RWPE2 (cell line): Measurements from ENCODE around the gene RNF222.

Source experiments
- ATAC-seq: fragments of 200-7000 bp; cut with Tn5 transposase; 3 replicates; pipeline ENCODE4 v1.9.1; 2021; ENCODE audit warnings: low read depth
- DNase-seq: peaks from one replicate; pipeline ENCODE4 v3.0.0-alpha.2; 2020; ENCODE audit warnings: low spot score
- H3K27ac ChIP-seq: fragments of 450-650 bp; 2 replicates; pipeline ENCODE4 v1.5.1; 2017; ENCODE audit warnings: mild to moderate bottlenecking; ENCODE audit not compliant: poor library complexity, severe bottlenecking
- H3K27me3 ChIP-seq: fragments of 250-450 bp; sonication (Bioruptor Pico); 2 replicates; pipeline ENCODE4 v1.5.1; 2021; ENCODE audit warnings: mild to moderate bottlenecking, moderate library complexity; ENCODE audit not compliant: insufficient read depth, poor library complexity, severe bottlenecking
- H3K36me3 ChIP-seq: fragments of 250-450 bp; sonication (Bioruptor Pico); 2 replicates; pipeline ENCODE4 v1.5.1; 2020; ENCODE audit warnings: low read depth, mild to moderate bottlenecking, moderate library complexity
- H3K4me1 ChIP-seq: fragments of 250-450 bp; sonication (Bioruptor Pico); 2 replicates; pipeline ENCODE4 v1.5.1; 2021; ENCODE audit warnings: mild to moderate bottlenecking, moderate library complexity; ENCODE audit not compliant: insufficient read depth, poor library complexity, severe bottlenecking
- H3K4me3 ChIP-seq: fragments of 250-450 bp; sonication (Bioruptor Pico); 2 replicates; pipeline ENCODE4 v1.5.1; 2021; ENCODE audit warnings: mild to moderate bottlenecking, moderate library complexity; ENCODE audit not compliant: severe bottlenecking
- H3K9me3 ChIP-seq: fragments of 250-450 bp; sonication (Bioruptor Pico); 2 replicates; pipeline ENCODE4 v1.5.1; 2021; ENCODE audit warnings: mild to moderate bottlenecking, moderate library complexity; ENCODE audit not compliant: severe bottlenecking
- CTCF ChIP-seq: fragments of 450-650 bp; IDR thresholded peaks from one replicate; pipeline ENCODE4 v1.5.1; 2017; ENCODE audit warnings: mild to moderate bottlenecking, moderate library complexity; ENCODE audit not compliant: poor library complexity, severe bottlenecking

Gene RNF222

GRCh38 chr17:8362651-8363332, 34.8 kb downstream of the RNF222 start:
- DNase-seq (no peak), ATAC-seq (no peak)
- H3K4me1 ChIP-seq: peaks cover 16% of the 10 kb centered on the region
- no peaks in the 10 kb centered on the region for H3K9me3 ChIP-seq
- no peaks in the 10 kb centered on the region for H3K36me3 ChIP-seq
- no peaks in the 10 kb centered on the region for H3K27me3 ChIP-seq
- no peak for TF ChIP-seq CTCF
- no peak overlapping the region for H3K4me3 ChIP-seq
- H3K27ac ChIP-seq: no peak overlapping the region

- Histone ChIP-seq H3K27me3 (no peaks in the 10 kb centered on the region), H3K4me1 (peaks cover 8% of the 10 kb centered on the region), H3K27ac (no peak overlapping the region), H3K36me3 (no peaks in the 10 kb centered on the region), H3K4me3 (no peak overlapping the region), H3K9me3 (no peaks in the 10 kb centered on the region)
- ATAC-seq: no peak
- TF ChIP-seq CTCF: no peak
- no peak for DNase-seq
Measured at GRCh38 chr17:8360751-8361150, 36.9 kb downstream of the RNF222 start.

- DNase-seq (no peak), ATAC-seq (no peak)
- H3K4me3 ChIP-seq: no peak overlapping the region
- no peak for TF ChIP-seq CTCF
- H3K27ac ChIP-seq: no peak overlapping the region
- no peaks in the 10 kb centered on the region for H3K36me3 ChIP-seq
- no peaks in the 10 kb centered on the region for H3K9me3 ChIP-seq
- H3K4me1 ChIP-seq: peaks cover 4% of the 10 kb centered on the region
- no peaks in the 10 kb centered on the region for H3K27me3 ChIP-seq
Measured at GRCh38 chr17:8360260-8360659, 37.4 kb downstream of the RNF222 start.

GRCh38 chr17:8359769-8360168, 37.9 kb downstream of the RNF222 start:
- no peaks in the 10 kb centered on the region for H3K9me3 ChIP-seq
- TF ChIP-seq CTCF: no peak
- ATAC-seq (peak; percentile 95), DNase-seq (no peak)
- H3K4me3 ChIP-seq: no peak overlapping the region
- no peaks in the 10 kb centered on the region for H3K27me3 ChIP-seq
- H3K36me3 ChIP-seq: no peaks in the 10 kb centered on the region
- peaks cover 4% of the 10 kb centered on the region for H3K4me1 ChIP-seq
- no peak overlapping the region for H3K27ac ChIP-seq

- Histone ChIP-seq H3K36me3 (no peaks in the 10 kb centered on the region), H3K27me3 (no peaks in the 10 kb centered on the region), H3K4me1 (peaks cover 4% of the 10 kb centered on the region), H3K9me3 (no peaks in the 10 kb centered on the region), H3K27ac (no peak overlapping the region), H3K4me3 (no peak overlapping the region)
- ATAC-seq: no peak
- TF ChIP-seq CTCF: no peak
- no peak for DNase-seq
Measured at GRCh38 chr17:8357910-8358309, 39.7 kb downstream of the RNF222 start.
